ENCODE results near the gene DHRS7B.

DNA sequence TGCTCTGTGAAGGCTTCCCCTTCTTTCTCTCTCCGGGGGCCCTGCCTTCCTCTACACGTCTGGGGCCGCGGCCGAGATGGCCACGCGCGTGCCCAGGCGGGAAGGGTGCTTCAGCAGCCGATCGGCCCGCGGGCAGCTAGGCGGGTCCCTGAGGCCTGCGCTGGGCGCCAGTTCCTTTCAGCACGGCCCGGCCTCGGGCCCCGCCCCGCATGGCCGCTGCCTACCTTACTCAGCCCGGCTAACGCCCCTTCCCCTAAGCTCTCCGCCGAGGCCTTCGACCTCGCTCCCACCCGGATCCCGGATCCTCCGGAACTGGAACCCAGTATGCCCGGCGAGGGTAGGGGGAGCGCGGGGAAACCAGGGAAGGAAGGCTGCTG is 86.9 kb downstream of the DHRS7B start:
- TF ChIP-seq TAF1 (IDR thresholded peaks at IDR 0.05; ENCODE audit: low read depth, low read length) (no peak), POLR2AphosphoS5 (IDR thresholded peaks at IDR 0.05; ENCODE audit: low read depth, low read length) (no peak), POLR2A (IDR thresholded peaks at IDR 0.05; ENCODE audit: low read depth, low read length) (no peak), SPI1 (IDR thresholded peaks at IDR 0.05; ENCODE audit: low read depth, low read length) (no peak), PAX5 (IDR thresholded peaks at IDR 0.05; ENCODE audit: insufficient read depth, low read length, severe bottlenecking) (no peak), POU2F2 (IDR thresholded peaks at IDR 0.05; ENCODE audit: low read depth, low read length) (no peak)
